Stimulated activated CD4-positive, alpha-beta T cell treated with anti-CD3 and anti-CD28 coated beads, Interleukin-15, amount 100 ng/mL, for 24 hours (primary cell): ENCODE data around the gene ELL.
"Not testable (repeated sequence)": the region's sequence is repeated elsewhere in the genome, so short reads cannot be mapped to it uniquely, and the experiment has no call there.

Experiments
- DNase-seq: peaks from one replicate; pipeline ENCODE4 v3.0.0-alpha.2; 2020

Gene ELL

GRCh38 chr19:18521692-18522123, at the start of gene ELL:
TSS of gene ELL (minus strand) at chr19:18522070. CDS start at chr19:18522055, 15 bp downstream.
- no peak for DNase-seq

GRCh38 chr19:18568367-18568766, 46.5 kb upstream of the ELL start:
- no peak for DNase-seq

DNA sequence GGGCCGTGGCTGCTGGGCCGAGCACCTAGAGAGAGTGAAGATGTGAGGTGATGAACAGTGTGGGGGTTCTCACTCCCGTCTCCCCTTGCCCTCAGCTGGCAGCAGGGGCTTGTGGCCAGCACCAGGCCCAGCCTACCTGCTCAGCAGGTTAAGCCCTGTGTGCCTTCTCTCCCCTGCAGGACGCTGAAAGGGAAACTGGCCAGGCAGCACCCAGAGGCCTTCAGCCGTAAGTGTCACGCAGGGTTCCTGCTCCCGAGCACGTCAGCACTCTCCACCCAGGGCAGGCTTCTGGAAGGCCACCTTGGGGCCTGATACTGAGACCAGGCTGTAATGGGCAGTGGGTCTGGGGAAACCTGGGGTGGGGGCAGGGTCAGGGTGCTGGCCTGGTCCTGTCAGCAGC, 45.1 kb upstream of the ELL start:
- DNase-seq = no peak

GRCh38 chr19:18562086-18562485, 40.2 kb upstream of the ELL start:
- no peak for DNase-seq

GRCh38 chr19:18559685-18560084, 37.8 kb upstream of the ELL start:
- DNase-seq = no peak

- DNase-seq = no peak
Measured at GRCh38 chr19:18558604-18559003, 36.7 kb upstream of the ELL start.

DNA sequence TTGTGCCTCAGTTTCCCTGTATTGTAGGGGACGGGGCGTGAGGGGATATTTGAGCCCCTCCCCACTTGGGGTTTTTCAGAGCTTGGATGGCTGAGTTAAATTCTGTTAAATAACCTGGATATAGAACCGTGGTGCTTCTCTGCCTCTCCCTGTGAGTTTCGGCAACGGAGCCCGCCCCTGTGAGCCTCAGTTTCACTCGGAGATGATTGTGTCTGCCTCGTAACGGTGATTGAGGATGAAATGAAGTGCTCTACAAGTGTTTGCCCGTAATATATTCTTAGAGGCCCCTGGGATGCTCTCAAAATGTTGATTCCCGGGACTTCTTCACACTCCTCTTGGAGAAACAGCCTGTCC, 36.3 kb upstream of the ELL start:
- no peak for DNase-seq

DNA sequence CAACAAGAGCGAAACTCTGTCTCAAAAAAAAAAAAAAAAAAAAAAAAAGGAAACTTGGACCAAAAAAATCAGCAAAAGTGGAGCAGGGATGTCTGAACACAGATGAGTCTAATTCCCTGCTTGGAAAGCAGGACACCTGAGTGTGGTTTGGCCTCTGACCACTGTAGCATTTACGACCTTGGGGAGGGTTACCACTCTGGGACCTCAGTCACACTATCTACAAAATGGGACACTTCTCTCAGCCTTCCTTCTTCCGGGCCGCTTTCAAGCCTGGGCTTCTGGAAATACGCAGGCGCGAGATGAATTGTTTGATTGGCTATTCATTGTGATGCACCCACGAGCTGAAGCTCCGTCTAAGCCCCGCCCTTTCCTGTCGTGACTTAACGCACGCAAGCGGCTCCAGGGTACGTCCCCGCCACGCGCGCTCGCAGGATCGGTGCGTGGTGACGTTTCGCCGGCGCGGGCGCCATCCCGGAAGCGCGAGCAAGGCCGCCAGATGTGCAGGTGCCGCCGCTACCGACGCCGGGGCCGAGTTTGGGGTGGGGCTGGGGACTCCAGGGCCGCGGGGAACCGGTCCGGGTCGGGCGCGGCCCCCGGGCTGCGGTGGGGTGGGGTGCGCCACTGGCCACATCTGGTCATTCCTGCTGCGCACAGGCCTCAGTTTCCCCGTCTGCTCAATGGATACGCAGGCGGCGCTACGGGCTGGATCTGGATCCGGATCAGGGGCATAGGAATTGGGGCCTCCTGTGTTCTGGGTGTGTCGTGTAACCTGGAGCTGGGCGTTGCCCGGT, 35.7 kb upstream of the ELL start, which contains the start of gene KXD1:
KXD1 (plus strand) TSS at position 460 of the 791 bp plus-strand sequence. CDS start 4,187 bp downstream, outside the sequence.
- DNase-seq = peak; percentile 99

- DNase-seq = no peak
Measured at GRCh38 chr19:18551631-18552030, 29.8 kb upstream of the ELL start.

DNA sequence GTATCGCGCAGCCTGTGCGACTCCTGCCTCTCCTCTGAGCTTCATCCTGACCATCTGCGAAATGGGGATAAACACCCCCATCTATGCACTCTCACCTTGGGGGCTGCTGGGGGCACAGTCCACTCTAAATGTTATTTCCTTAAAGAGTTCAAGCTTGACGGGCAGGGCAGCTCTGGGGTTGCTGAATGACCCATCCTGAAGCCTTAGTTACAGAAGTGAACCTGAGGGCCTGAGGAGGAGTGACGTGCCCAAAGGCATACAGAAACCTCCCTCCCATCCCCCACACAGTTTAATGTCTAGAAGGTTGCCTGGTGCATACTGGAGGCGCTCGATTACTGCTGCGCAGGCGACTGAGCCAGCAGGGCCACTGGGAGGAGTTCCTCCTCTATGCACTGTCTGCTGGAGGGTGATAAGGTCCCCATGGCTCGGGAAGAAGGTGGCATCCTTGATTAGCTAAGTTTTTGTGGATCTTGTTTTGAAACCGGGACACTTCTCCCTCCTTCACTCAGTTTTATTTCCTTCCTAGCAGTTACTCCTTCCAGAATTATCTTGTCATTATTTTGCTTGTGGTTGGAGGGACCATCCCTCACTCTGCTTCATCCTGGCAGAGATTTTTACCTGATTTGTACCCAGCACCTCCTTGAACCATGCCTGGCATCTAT, 22.1 kb upstream of the ELL start:
- DNase-seq = peak; percentile 84

DNA sequence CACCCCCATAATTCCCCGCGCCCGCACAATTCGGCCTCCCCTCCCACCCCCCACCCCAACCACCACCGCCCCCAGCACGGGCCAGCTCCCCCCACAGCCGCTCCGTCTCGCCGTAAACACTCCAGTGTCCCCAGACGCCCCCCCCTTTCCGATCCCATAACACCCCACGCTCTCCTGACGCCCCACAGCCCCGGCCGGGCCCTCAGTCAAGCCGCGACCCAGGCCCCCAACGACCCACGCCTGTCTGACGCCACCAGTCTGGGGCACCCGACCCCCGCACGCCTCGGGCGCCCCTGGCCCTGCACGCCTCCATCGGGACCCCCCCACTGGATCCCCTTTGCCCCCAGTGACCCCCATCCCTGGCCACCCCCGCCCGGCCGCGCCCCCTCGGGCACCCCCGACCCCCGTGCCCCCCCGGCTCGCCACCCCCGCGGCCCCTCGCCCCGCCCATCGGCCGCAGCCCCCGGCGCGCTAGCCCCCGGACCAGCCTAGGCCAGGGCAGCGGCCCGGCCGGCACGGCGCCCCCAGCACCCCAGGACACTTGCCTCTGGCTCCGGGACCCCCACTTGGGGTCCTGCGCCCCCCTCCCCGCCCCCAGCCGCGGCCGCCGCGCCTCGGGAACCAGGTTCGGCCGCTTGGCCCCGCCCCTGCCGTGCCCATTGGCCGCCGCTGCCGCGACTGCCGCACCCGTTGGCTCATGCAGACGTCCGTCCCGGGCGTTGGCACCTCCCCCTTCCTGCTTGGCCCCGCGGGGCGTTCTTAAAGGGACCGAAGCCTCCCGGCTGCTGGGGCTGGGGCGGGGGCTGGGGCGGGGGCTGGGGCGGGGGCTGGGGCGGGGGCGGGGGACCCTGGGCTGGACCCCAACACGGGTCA, 21.3 kb upstream of the ELL start, which contains the start of gene FKBP8:
FKBP8 (minus strand) TSS at position 633 of the 873 bp plus-strand sequence. CDS start 1,603 bp downstream, outside the sequence.
- DNase-seq = peak; percentile 98

DNA sequence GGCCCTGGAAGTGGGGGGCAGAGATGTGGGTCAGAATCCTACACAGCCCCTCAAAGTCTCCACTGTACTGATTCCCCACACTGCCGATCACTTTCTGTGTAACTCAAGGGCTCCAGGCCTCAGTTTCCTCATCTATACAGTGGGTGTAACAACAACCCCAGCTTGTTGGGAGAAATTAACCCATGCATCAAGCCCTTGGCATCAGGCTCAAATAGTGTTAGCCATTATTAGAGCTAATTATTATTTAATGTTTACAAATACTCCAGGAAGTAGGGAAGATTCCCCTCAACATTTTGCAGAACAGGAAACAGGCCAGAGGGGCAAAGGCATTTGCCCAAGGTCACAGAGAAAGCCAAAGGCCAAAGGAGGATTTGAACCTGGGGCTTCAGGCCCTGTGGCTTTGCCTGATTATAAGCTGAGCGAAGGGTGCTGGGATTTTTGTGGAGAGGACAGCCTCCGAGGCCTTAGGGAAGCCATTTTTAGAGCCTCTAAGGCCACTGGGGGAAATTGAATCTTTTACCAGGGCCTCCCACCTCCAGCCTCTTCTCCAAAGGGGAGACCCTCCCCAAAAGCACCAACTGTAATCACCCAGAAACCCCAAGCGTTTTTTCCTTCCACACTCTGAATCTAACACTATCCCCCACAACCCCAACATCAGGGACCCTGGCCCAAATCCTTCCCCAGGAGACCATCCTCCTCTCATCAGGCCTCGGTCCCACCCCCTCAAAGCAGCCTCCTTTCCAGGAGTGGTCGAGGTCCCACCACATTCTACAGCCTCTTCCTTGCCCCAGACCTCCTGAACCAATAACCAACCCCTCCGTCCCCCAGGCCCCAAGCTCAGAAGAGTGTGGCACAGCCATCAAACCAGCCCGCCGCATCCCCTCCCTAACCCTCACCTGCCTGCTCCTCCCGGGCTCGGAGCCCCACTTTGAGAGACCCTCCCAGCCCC, 20.4 kb upstream of the ELL start:
- DNase-seq = peak; percentile 29

GRCh38 chr19:18541258-18541991, 19.6 kb upstream of the ELL start:
- peak; percentile 41 for DNase-seq

DNA sequence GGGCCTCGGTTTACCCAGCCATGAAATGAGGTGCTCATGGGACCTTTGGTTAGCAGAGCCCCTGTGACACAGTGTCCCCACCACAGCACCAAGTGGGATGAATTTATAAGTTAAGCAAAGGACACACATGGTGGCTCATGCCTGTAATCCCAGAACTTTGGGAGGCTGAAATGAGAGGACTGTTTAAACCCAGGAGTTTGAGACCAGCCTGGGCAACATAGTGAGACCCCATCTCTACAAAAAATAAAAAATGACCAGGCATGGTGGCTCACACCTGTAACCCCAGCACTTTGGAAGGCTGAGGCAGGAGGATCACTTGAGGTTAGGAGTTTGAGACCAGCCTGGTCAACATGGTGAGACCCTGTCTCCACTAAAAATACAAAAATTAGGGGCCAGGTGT, 18.3 kb upstream of the ELL start:
- not testable (repeated sequence) for DNase-seq

DNA sequence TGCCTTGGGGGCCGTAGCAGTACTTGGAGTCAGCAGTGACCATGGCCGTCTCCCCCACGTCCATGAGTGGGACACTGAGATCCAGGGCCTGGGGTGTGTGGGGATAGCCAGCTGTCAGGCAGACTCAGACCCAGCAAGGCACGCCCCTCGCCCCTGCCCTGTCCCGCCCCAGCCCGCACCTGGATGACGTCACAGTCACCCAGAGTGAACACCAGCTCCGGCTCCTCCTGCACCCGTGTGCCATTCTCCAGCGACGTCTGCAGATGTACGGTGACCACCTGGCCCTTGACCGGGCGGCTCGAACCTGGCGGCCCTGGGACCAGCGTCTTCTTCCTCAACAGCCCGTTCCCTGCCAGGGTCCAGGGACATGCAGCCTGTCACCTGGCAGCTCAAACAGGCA, 17.5 kb upstream of the ELL start:
- DNase-seq = no peak

GRCh38 chr19:18538115-18538514, 16.2 kb upstream of the ELL start:
- DNase-seq = no peak

- no peak for DNase-seq
Measured at GRCh38 chr19:18537431-18537830, 15.6 kb upstream of the ELL start.

DNA sequence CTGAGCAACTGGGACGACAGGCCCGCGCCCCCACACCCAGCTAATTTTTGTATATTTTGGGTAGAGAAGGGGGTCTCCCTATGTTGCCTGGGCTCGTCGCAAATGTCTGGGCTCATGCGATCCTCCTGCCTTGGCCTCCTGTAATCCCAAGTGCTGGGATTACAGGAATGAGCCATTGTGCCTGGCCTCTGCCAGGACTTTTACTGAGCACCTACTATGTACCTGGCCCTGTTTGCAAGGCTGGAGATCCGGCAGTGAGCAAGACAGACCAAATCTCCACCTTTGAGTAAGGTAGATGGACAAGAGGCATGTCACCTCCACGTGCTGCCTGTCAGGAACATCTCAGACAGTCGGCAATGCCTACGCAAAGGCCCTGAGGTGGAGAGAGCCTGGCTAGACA, 14.6 kb upstream of the ELL start:
- DNase-seq = no peak

DNA sequence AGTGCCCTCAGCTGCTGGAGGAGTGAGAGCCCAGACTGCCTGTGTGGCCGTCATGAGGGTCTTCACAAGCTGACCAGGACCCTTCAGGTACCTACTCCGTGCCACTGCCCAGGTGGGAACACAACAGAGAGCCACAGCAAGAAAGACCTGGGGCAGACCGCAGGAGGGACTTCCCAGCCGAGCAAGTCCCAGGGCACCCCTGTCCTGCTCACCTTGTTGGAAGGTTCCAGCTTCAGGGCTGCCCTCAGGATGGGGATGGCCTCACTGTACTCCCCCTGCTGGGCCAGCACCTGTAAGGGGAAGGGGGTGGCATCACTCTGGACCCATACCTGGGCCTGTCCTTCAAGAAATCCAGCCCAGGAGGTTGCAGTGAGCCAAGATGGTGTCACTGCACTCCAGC, 11.2 kb upstream of the ELL start:
- no peak for DNase-seq

- no peak for DNase-seq
Measured at GRCh38 chr19:18532168-18532890, 10.5 kb upstream of the ELL start.

DNA sequence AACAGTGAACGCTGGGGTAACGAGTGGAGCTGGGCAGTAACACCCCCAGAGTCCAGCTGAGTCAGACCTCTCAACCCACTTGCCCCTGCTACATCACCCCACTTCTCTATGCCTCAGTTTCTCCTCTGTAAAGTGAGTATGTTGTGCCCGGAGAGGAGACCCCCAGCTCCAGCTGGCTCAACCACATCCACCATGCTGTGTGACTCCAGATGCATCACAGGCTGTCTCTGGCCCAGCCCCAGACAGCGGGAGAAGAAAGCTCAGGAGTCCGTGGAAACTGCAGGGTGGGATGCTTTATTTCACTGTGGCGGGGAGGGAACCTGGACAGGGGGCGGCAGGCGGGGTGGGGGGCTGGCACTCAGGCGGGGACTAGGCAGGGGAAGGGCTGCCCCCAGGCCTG, 9.6 kb upstream of the ELL start:
- DNase-seq = no peak
